PFSK-1 (cell line): ENCODE results near the gene VENTX.

Experiments used
- FOXP2 ChIP-seq: optimal IDR thresholded peaks from 2 replicates; pipeline ENCODE3; 2011; ENCODE audit warnings: borderline replicate concordance, control low read depth, inconsistent platforms; ENCODE audit not compliant: insufficient read depth; ENCODE audit errors: extremely low read length, extremely low read depth
- POLR2AphosphoS5 ChIP-seq: IDR thresholded peaks from 2 replicates; pipeline ENCODE4 v1.6.1; 2012; ENCODE audit warnings: low read depth, mild to moderate bottlenecking, control low read depth, low read length, moderate library complexity
- SIN3A ChIP-seq: IDR thresholded peaks from 2 replicates; pipeline ENCODE4 v1.6.1; 2012; ENCODE audit warnings: mild to moderate bottlenecking, low read length, moderate library complexity, borderline replicate concordance; ENCODE audit not compliant: insufficient read depth
- TF ChIP-seq, protein P1 (sequence below), 2 experiments: IDR thresholded peaks; 2 replicates each; pipeline versions ENCODE4 v1.6.1 to v1.8.0; 2011 to 2012; ENCODE audit warnings: low read depth in 2 of 2, low read length in 2 of 2, control low read depth in 1 of 2, inconsistent platforms in 1 of 2, mild to moderate bottlenecking in 1 of 2, moderate library complexity in 1 of 2; ENCODE audit not compliant: insufficient read depth in 1 of 2

DNA sequence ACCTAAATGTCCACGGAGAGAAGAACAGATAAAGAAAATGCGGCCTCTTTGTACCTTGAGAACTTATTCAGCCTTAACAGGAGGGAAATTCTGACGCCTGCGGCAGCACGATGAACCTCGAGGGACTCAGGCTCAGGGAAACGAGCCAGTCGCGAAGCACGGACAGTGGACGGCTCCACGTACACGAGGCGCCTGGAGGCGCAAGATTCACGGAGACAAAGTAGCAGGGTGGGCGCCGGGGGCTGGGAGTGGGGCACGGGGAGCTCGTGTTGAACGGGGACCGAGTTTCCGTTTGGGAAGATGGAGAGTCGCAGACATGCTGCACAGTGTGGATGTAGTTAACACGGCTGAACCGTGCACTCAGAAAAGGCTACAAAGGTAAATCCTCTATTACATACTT, 20.9 kb upstream of the VENTX start:
- TF ChIP-seq POLR2AphosphoS5 (no peak), FOXP2 (no peak), SIN3A (no peak)
- TF ChIP-seq, protein P1, sequence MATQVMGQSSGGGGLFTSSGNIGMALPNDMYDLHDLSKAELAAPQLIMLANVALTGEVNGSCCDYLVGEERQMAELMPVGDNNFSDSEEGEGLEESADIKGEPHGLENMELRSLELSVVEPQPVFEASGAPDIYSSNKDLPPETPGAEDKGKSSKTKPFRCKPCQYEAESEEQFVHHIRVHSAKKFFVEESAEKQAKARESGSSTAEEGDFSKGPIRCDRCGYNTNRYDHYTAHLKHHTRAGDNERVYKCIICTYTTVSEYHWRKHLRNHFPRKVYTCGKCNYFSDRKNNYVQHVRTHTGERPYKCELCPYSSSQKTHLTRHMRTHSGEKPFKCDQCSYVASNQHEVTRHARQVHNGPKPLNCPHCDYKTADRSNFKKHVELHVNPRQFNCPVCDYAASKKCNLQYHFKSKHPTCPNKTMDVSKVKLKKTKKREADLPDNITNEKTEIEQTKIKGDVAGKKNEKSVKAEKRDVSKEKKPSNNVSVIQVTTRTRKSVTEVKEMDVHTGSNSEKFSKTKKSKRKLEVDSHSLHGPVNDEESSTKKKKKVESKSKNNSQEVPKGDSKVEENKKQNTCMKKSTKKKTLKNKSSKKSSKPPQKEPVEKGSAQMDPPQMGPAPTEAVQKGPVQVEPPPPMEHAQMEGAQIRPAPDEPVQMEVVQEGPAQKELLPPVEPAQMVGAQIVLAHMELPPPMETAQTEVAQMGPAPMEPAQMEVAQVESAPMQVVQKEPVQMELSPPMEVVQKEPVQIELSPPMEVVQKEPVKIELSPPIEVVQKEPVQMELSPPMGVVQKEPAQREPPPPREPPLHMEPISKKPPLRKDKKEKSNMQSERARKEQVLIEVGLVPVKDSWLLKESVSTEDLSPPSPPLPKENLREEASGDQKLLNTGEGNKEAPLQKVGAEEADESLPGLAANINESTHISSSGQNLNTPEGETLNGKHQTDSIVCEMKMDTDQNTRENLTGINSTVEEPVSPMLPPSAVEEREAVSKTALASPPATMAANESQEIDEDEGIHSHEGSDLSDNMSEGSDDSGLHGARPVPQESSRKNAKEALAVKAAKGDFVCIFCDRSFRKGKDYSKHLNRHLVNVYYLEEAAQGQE (IDR thresholded peaks at IDR 0.05; ENCODE audit: insufficient read depth in 1 of 2, low read depth in 2 of 2, low read length in 2 of 2) = no peak
